Duodenal mucosa (tissue), 2 donors: ENCODE results near the gene WFDC10A.
"Not testable (repeated sequence)": the region's sequence is repeated elsewhere in the genome, so short reads cannot be mapped to it uniquely, and the experiment has no call there.

Experiments
- H3K27ac ChIP-seq: one replicate; pipeline ENCODE4 v1.7.0; 2013; ENCODE audit warnings: low read depth, low read length
- H3K27me3 ChIP-seq, 2 donors: one replicate each; pipeline ENCODE4 v1.7.0; 2013; ENCODE audit warnings: low read length in 2 of 2, control low read depth in 1 of 2; ENCODE audit not compliant: insufficient read depth in 2 of 2, control insufficient read depth in 1 of 2
- H3K36me3 ChIP-seq, 2 donors: one replicate each; pipeline ENCODE4 v1.7.0; 2013; ENCODE audit warnings: low read length in 2 of 2, control low read depth in 1 of 2; ENCODE audit not compliant: insufficient read depth in 2 of 2, control insufficient read depth in 1 of 2
- H3K4me1 ChIP-seq, 2 donors: one replicate each; pipeline ENCODE4 v1.7.0; 2013; ENCODE audit warnings: low read length in 2 of 2, control low read depth in 1 of 2; ENCODE audit not compliant: insufficient read depth in 2 of 2, control insufficient read depth in 1 of 2
- H3K4me3 ChIP-seq, 2 donors: one replicate each; pipeline ENCODE4 v1.7.0; 2013; ENCODE audit warnings: low read length in 2 of 2, low read depth in 1 of 2
- H3K9ac ChIP-seq, 2 donors: one replicate each; pipeline ENCODE4 v1.7.0; 2013; ENCODE audit warnings: low read length in 2 of 2, low read depth in 1 of 2
- H3K9me3 ChIP-seq, 2 donors: one replicate each; pipeline ENCODE4 v1.7.0; 2013; ENCODE audit warnings: low read length in 2 of 2, control low read depth in 1 of 2; ENCODE audit not compliant: control insufficient read depth in 1 of 2

The WFDC10A gene

GRCh38 chr20:45645869-45646268, 16.3 kb downstream of the WFDC10A start:
- not testable (repeated sequence) for H3K9ac ChIP-seq, H3K27me3 ChIP-seq, H3K4me3 ChIP-seq, H3K4me1 ChIP-seq, H3K36me3 ChIP-seq, H3K9me3 ChIP-seq, H3K27ac ChIP-seq

DNA sequence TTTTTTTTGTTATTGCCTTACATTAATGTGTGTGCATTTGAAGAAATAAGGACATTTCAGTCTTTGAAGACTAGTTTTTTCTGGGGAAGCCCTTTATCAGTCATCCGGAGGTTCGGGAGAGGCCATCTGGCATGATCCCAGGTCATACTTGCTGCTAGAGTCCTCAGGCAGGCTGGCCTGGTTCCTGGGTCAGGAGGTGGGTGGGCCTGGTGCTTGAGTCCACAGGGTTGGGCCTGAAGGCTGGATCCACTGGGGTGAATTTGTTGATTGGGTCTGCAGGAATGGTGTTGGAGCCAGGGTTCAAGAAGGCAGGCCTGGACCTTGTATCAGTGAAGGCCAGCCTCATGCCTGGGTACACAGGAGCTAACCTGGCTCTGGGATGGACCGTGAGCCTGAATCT, 17.3 kb downstream of the WFDC10A start:
- Histone ChIP-seq H3K9me3 (no peaks in the 10 kb centered on the region), H3K36me3 (no peaks in the 10 kb centered on the region), H3K27ac (no peak overlapping the region), H3K4me1 (no peaks in the 10 kb centered on the region), H3K4me3 (no peak overlapping the region), H3K27me3 (no peaks in the 10 kb centered on the region), H3K9ac (no peak overlapping the region)

DNA sequence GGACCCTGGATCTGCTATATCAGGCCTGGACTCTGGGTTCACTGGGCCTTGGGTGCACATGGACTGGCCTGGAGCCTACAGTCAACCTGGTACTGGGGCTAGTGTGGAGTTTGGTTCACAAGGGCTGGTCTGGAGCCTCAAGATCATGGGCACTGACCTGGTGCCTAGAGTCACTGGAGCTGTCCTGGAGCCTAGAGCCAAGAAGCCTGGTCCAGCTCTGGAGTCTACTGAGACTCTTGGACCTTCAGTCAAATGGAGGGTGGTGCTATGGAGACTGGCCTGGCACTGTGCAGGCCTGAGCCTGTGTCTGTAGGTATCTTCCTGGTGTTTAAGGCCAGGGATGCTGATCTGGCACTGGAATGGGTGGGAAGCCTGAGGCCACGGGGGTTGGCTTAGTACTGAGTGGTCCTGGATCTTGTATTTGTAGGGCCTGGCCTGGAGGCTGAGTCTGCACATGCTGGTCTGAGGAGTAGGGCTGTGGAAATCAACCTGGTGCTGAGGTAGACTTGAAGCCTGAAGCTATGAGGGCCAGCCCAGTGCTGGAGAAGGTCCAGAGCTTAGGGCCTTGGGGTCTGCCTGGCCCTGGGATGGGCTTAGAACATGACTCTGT, 18.0 kb downstream of the WFDC10A start:
- Histone ChIP-seq H3K36me3 (no peaks in the 10 kb centered on the region), H3K4me3 (no peak overlapping the region)

DNA sequence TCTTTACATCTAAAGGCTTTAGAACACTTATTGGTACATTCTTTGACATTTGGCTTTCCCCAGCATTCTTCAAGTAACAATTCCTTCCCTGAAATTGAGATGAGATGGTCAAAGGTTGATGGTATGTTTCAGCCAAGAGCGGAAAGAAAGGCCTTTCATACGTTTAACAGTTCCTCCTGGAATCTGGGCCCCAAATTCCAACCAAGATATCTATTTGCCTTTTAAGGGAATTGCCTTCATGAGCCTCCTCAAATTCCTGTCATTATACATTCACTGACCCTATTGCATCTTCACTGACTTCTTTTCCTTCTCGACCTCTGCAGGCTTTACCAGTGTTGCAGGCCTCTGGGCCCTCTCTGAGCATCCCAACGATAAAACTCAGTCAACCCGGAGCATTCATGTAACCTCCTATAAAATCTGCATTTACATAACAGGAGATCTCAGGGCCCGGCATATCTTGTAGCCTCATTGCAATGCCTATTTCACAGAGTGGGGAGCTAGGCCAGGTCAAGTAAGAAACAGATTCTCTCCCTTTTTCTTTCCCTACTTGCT, 19.8 kb downstream of the WFDC10A start:
- Histone ChIP-seq H3K27ac (no peak overlapping the region), H3K9ac (no peak overlapping the region), H3K27me3 (no peaks in the 10 kb centered on the region), H3K4me1 (no peaks in the 10 kb centered on the region), H3K4me3 (no peak overlapping the region), H3K36me3 (no peaks in the 10 kb centered on the region), H3K9me3 (no peaks in the 10 kb centered on the region)

More for the DNA sequence above, 18.0 kb downstream of the WFDC10A start:
- H3K27ac ChIP-seq, result no peak overlapping the region
- H3K27me3 ChIP-seq, result no peaks in the 10 kb centered on the region
- H3K4me1 ChIP-seq, result no peaks in the 10 kb centered on the region
- H3K9me3 ChIP-seq, result no peaks in the 10 kb centered on the region
- no peak overlapping the region for H3K9ac ChIP-seq

GRCh38 chr20:45651726-45652125, 22.2 kb downstream of the WFDC10A start:
- not testable (repeated sequence) for H3K4me1 ChIP-seq, H3K27ac ChIP-seq, H3K36me3 ChIP-seq, H3K9me3 ChIP-seq, H3K27me3 ChIP-seq, H3K4me3 ChIP-seq, H3K9ac ChIP-seq

DNA sequence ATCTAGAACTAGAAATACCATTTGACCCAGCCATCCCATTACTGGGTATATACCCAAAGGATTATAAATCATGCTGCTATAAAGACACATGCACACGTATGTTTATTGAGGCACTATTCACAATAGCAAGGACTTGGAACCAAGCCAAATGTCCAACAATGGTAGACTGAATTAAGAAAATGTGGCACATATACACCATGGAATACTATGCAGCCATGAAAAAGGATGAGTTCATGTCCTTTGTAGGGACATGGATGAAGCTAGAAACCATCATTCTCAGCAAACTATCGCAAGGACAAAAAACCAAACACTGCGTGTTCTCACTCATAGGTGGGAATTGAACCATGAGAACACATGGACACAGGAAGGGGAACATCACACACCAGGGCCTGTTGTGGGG, 27.5 kb downstream of the WFDC10A start:
- not testable (repeated sequence) for H3K4me3 ChIP-seq, H3K9ac ChIP-seq, H3K4me1 ChIP-seq, H3K27me3 ChIP-seq, H3K9me3 ChIP-seq, H3K27ac ChIP-seq, H3K36me3 ChIP-seq

DNA sequence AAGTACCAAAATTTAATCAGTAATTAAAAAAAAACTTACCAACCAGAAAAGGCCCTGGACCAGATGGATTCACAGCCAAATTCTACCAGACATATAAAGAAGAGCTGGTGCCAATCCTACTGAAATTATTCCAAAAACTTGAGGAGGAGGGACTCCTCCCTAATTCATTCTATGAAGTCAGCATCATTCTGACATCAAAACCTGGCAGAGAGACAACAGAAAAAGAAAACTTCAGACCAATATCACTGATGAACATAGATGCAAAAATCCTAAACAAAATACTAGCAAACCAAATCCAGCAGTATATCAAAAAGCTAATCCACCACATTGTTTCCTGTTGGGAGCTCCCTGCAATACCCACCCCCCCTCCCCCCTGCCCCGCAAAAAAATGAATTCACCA, 40.6 kb downstream of the WFDC10A start, which contains the start of gene WFDC11:
TSS of gene WFDC11 (minus strand) at position 101 of the 400 bp plus-strand sequence. CDS start 19,639 bp downstream, outside the sequence.
- Histone ChIP-seq H3K4me3 (no peak within 1 kb of the TSS), H3K27me3 (no peaks in the 10 kb centered on the region), H3K36me3 (no peaks in the 10 kb centered on the region), H3K9ac (no peak within 1 kb of the TSS), H3K9me3 (no peaks in the 10 kb centered on the region), H3K4me1 (no peaks in the 10 kb centered on the region), H3K27ac (no peak within 1 kb of the TSS)

GRCh38 chr20:45672765-45673164, 43.2 kb downstream of the WFDC10A start:
- H3K36me3 ChIP-seq, result no peaks in the 10 kb centered on the region
- H3K9me3 ChIP-seq, result no peaks in the 10 kb centered on the region
- no peak overlapping the region for H3K4me3 ChIP-seq
- H3K27me3 ChIP-seq, result no peaks in the 10 kb centered on the region
- H3K27ac ChIP-seq, result no peak overlapping the region
- no peaks in the 10 kb centered on the region for H3K4me1 ChIP-seq
- no peak overlapping the region for H3K9ac ChIP-seq

- Histone ChIP-seq H3K27ac (no peak overlapping the region), H3K9me3 (peaks cover 8 to 11% of the 10 kb centered on the region in 2 donors), H3K9ac (no peak overlapping the region), H3K4me1 (no peaks in the 10 kb centered on the region), H3K27me3 (no peaks in the 10 kb centered on the region), H3K36me3 (no peaks in the 10 kb centered on the region), H3K4me3 (no peak overlapping the region)
Measured at GRCh38 chr20:45679650-45680049, 50.1 kb downstream of the WFDC10A start.
